Measurements from ENCODE around the gene GPX5.

DNA sequence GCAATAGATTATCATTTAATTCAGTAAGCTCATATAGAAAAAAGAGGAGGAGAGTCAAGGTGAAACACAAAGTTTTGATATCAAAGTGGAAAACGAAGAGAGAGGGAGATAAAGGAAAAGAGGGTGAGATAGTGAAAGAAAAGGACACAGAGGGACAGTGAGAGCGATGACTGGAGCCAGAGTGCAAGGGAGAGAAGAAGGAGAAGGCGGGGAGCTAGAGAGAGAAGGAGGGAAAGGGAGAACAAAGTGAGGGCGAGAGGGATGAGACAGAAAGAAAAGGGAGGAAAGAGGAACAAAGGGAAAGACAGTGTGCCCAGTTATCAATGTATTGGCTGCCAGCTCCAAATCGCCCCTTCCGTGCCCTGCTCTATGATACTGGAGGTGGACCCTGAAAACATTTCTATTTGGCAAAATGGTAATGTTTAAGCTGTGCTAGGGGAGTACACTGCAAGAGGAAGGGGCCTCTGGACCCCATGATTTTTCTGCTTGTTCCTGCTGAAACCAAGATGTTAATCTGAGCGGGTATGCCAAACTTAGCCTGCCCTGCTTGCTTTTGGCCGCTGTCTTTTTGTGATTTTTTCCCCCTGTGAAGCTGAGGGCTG is 27.8 kb downstream of the GPX5 start:
- TF ChIP-seq, protein P1, sequence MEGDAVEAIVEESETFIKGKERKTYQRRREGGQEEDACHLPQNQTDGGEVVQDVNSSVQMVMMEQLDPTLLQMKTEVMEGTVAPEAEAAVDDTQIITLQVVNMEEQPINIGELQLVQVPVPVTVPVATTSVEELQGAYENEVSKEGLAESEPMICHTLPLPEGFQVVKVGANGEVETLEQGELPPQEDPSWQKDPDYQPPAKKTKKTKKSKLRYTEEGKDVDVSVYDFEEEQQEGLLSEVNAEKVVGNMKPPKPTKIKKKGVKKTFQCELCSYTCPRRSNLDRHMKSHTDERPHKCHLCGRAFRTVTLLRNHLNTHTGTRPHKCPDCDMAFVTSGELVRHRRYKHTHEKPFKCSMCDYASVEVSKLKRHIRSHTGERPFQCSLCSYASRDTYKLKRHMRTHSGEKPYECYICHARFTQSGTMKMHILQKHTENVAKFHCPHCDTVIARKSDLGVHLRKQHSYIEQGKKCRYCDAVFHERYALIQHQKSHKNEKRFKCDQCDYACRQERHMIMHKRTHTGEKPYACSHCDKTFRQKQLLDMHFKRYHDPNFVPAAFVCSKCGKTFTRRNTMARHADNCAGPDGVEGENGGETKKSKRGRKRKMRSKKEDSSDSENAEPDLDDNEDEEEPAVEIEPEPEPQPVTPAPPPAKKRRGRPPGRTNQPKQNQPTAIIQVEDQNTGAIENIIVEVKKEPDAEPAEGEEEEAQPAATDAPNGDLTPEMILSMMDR (conservative IDR thresholded peaks at IDR 0.05; ENCODE audit: low read length), result no peak
- TF ChIP-seq EZH2phosphoT487 (IDR thresholded peaks at IDR 0.05; ENCODE audit: borderline replicate concordance, low read depth, low read length), result no peak

Measured in OCI-LY7 (cell line).